HG03342 (cell line): ENCODE data around the gene GAST.

Source experiments
- ATAC-seq: cut with Tn5 transposase; IDR thresholded peaks from one replicate; pipeline ENCODE4 v1.9.1; 2021; ENCODE audit warnings: mild to moderate bottlenecking, moderate library complexity; ENCODE audit not compliant: unreplicated experiment

The GAST gene

DNA sequence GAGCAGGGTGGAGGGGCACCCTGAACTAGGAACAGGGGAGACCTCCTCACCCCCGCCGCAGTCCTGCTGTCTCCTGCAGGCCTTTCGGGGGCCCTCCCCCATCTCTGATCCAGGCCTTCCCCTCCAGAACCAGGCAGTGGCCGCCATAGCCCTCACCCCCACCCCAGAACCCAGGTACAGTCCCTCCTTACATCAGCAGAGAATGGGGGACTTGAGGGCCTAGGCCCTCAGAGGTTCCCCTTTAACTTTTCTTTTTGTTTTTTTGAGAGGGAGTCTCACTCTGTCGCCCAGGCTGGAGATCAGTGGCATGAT, 26.6 kb downstream of the GAST start:
- ATAC-seq = no peak

DNA sequence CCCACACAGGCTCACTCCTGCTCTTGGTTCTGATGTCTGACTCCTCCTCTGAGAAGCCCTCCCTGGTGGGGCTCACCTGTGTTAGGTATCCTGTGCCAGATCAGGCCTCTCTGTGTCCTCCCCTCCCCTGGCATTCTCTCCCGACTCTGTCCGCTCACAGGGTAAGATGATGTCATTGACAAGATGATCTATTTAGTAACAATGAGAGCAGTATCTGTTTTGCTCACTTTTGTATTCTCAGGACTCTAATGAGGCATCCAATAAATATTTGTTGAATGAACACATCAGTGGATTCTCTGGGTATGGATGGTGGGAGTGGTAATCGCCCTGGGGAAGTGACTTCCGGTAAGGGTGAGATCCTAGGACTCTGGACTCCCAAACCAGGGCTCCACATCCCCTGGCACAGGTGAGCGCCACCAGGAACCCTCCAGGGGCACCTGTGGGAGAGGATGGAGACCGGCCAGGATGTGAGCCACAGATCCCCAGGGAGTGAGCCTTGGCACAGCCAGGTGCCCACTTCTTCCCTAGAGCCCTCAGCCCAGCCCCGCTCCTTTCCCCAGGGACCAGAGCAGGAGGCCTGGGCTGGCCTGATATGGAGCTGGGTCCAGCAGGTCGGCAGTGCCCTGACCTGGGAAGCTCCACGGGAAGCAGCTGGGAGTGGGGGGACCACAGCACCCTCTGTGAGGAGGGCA, 27.7 kb downstream of the GAST start:
- no peak for ATAC-seq

DNA sequence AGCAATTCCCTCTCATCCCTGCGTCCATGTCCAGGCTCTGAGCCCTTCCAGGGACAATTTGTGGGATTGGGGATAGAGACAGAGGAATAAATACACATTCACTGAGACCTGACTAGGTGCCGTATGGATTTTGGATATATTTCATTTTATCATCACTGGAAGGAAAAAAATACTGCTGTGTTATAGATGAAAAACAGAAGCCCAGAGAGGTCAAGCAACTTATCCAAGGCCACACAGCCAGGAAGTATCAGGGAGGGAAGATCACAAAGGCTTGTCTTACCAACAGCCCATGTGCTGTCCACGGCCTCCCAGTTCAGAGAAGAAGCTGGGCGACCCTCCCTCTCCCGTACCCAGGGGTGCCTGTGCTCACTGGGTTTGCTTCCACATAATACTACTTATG, 28.4 kb downstream of the GAST start:
- ATAC-seq = no peak

DNA sequence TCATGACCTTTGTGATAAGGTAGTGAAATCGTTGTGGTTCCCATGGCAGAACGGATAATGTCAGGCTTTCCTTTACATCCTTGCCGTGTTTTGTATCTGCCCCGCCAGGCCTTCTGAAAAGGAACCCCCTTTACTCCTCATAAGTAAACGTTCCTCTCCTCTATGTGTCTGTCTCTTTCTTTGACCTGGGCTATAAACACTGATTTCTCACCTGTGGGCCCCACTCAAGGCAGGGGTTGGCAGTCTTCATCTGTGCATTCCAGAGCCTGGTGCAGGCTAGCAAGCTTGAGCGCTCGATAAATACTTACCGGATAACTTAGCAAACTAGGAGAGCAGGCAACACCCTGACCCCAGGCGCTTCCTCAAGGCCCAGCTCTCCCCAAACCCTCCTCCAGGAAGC, 29.6 kb downstream of the GAST start:
- ATAC-seq = no peak

DNA sequence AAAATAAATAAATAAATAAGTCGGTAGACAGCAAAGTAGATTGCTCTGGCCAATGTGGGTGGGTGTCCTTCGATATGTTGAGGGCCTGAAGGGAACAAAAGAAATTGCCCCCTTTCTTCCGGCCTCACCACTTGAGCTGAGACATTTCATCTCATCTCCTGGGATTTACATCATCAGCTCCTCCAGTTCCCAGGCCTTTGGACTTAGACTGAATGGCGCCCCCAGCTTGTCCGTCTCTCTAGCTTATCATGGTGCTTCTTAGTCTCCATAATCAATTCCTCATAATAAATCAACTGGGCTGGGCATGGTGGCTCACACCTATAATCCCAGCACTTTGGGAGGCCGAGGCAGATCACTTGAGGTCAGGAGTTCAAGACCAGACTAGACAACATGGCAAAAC, 36.1 kb downstream of the GAST start:
- no peak for ATAC-seq

DNA sequence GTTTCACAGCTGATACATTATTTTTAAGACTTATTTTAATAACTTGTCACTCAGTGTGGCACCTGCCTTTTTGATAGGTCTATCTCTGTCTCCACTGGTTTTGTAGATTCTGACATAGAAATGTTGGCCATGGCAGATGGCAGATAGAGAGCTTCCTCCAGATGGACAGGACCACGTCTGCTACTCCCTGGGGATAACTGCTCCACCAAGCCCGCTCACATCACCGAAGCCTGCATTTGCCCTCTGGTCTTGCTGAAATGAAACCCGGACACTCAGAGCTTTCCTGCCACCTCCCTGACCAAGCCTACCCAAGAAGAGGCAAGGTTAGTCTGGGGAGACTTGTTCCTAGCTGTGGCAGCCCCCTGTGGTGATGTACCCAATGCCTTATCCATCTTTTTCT, 38.7 kb downstream of the GAST start:
- ATAC-seq = no peak

DNA sequence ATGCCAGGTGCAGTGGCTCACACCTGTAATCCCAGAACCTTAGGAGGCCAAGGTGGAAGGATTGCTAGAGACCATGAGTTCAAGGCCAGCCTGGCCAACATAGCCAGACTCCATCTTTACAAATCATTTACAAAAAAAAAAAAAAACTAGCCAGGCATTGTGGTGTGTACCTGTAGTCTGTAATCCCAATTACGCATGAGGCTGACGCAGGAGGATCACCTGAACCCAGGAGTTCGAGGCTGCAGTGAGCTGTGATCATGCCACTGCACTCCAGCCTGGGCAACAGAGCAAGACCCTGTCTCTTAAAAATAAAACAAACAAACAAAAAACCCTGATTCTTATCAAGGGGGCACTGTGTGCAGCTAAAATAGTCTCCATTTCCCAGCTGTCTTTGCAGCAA, 39.2 kb downstream of the GAST start:
- no peak for ATAC-seq

DNA sequence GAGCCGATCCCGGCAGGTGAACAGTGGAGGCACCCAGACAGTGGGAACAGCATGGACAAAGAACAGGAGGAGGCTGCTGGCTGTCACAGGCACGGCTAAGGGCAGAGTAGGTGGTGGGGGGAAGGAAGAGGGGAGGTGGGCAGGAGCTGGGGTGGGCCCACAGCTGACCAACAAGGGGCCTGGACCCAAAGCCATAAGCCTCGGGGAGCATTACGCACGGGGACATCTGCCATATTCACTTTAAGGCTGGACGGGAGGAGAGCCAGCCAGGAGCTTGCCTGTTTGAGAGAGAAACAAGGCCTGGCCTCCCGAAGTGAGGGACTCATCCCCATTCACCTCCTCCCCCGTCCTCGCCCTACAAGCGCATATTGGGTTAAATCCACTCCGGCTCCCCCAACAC, 41.9 kb downstream of the GAST start:
- no peak for ATAC-seq

DNA sequence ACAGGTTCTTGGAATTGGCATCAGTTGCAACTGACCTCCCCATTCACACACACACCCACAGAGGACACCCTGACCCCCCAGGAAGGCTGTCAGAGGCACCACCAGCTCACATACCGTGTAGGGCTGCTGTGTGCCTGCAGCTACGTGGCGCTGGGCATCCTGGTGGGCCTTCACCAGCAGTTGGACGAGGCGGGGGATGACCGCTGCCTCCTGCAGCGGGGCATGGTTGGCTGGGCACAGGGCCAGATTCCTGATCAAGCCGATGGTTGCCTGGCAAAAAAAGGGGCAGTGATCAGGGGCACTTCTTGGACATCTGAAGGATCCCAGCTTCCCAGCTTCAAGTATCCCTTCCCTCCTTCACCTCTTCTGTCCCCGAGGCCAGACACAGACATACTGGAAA, 46.5 kb downstream of the GAST start:
- no peak for ATAC-seq

DNA sequence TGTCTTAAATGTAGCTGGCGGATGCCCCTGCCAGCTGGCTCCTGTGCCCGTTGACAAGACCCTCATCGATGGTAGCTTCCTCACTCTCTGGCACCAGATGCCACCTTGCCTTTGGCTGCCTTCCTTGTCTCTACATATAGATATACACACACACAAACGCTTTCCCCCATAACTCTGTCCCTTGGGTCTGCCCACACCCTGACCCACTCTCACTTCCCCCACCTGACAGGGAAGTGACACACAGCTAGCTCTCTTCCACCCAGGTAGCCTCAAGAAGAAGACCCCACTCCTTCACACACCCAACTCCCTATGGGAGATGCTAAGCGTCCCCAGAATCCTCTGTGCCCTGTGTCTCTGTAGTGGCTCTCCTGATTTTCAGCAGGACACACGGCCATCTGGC, 48.7 kb downstream of the GAST start:
- ATAC-seq = no peak

DNA sequence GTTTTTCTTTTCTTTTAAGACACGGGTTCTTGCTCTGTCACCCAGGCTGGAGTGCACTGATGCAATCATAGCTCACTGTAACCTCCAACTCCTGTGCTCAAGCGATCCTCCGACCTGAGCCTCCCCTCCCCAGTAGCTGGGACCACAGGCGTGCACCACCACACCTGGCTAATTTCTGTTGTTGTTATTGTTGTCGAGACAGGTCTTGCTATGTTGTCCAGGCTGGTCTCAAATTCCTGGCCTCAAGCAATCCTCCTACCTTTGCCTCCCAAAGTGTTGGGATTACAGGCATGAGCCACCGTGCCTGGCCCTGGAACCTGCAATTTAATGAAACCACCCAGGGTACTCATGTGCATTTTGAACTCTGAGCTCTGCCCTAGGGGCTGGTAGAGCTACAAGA, 50.3 kb downstream of the GAST start:
- no peak for ATAC-seq

DNA sequence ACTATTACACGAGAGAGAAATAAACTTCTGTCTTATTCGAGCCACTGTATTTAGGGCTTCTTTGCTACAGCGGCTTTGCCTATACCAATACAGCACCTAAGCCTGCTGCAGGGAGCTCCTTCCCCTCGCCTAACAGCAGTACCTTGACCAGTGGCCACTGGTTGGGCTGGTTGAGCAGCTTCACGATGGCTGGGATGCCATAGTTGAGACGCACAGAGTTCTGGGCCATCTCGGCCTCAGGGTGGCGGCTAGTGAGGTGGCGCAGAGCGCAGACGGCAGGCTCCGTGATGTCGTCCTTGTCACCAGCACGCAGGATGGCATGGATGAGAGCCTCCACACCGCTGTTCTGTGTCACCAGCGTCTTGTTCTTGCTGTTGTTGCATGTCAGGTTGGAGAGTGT, 50.7 kb downstream of the GAST start:
- ATAC-seq = no peak

DNA sequence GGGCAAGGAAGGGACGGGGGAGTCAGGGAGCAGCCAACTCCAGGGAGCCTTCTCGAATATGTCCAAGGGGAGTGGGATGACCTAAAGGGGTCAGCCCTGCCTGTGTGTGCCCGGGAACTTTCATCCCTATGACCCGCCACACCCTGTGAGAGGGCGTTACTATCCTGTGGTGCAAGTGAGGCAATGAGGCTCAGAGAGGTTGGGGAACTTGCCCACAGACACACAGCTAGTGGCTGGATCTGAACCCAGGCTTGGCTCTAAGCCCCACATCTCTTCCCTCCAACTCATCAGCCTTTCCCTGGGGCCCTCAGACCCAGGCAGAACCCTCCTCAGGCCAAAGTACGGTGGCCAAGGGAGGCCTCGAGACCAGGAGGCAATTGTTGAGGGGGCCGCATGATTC, 51.2 kb downstream of the GAST start:
- ATAC-seq = no peak
